CD1c-positive myeloid dendritic cell (primary cell): ENCODE results near the gene PTGS1.

Source experiments
- DNase-seq: peaks from one replicate; pipeline ENCODE4 v3.0.0-alpha.2; 2016; ENCODE audit errors: extremely low spot score

Gene PTGS1

DNA sequence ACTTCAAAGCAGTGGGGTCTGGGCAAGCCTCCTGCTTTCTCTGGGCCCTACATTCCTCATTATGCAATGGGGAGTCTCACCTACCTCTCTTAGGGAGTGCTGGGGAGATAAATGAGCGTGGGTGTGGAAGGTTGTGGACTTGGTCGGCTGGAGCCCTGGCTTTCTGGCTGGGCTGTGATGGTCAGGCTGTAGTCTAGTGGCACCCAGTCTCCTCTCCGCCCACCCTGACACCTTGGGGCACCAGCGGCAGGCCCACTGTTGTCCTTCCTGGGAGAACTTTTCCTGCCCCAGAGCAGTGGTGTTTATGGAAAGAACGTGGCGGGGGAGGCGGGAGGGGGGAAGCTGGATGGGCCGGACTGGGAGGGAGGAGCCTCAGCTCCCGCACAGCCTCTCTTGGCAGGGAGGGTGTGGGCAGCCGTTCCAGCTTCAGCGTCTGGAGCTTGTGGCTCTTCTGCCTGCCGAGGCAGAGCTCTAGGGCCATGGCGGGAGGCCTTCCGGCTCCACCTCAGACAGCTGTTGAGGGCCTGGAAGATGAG lies 4.1 kb downstream of the PTGS1 start:
- DNase-seq = peak; percentile 38

DNA sequence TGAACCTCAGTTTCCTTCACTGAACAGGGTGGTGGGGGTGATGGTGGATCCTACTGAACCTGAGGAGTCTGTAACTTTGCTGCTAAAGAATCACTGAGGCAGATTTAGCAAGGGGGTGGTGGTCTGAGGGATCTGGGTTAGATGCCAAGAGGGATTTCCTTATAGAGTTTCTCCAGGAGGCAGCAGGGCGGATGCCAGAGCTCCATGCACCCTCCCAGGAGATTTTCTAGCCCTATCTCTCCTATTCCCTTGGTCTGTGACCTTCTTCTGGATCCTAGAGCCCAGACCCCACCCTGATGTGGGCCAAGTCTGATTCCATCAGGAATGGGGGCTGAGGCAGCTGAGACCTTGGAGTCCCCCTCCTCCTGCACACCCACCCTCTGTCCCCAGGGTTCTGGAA lies 6.0 kb downstream of the PTGS1 start:
- DNase-seq = no peak

DNA sequence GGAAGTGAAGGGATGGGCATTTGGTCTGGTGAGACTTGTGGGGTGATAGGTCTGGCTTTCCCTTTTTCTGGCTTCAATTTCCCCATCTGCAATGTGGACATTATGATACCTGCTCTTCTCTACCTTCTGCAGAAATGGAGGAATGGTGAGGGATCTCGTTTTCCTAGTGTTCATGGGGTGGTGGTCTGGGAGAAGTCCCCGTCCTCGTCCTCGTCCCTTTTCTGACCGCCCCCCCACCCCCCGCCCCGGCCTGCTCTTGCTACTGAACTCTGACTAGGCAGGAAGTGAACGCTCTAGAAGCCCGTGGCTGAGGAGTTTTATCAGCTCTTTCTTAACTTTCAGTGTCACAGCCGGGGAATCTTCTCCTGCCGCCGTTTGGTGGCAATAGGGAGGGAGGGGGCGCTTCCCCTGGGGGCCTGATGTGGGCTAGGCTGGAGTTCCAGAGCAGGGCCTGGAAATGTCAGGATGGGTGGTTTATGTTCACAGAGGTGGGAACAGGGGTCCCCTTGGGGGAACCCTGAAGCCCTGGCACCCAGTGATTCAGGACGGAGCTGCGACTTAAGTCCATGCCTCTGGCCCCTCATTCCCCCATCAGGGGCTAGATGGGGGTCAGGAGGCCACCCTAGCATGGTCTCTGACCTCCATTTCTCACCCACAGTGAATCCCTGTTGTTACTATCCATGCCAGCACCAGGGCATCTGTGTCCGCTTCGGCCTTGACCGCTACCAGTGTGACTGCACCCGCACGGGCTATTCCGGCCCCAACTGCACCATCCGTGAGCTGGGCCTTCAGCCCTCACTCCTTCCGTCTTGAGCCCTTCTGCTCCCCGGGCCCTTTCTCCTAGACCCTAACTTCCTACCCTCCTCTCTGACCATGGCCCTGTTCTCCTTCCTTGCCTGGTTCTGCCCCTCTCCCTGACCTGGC lies 6.7 kb downstream of the PTGS1 start:
- DNase-seq = peak; percentile 17

DNA sequence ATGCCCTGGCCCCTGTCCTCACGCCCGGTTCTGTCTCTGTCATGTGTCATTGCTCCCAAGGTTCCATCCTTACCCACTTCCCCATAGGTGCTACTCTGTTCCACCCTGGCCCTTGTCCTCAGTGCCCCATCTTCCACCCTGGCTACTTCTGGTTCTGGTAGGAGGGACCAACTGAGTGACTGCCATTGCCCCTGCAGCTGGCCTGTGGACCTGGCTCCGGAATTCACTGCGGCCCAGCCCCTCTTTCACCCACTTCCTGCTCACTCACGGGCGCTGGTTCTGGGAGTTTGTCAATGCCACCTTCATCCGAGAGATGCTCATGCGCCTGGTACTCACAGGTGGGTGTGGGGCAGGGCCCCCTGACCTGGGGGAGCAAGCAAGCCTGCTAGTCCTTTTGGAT lies 7.4 kb downstream of the PTGS1 start:
- DNase-seq = no peak

DNA sequence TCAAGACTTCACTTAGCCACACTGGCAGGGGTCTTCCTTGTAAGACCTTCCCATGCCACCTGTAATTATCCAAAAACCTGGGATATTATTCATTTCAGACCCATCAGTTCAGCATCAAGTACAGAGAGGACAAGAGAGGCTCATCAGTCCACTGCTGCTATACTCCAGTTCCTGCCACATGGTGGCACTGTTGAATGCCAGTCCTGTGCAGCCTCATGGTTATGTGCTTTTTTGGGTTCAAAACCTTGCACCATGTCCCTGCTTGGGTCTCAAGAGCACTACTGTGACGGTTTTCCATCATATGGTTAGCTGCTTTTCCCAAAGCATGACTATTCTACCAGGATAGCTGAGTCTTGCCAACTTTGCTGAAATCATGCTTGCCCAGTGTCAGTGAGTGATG lies 8.5 kb downstream of the PTGS1 start:
- no peak for DNase-seq

DNA sequence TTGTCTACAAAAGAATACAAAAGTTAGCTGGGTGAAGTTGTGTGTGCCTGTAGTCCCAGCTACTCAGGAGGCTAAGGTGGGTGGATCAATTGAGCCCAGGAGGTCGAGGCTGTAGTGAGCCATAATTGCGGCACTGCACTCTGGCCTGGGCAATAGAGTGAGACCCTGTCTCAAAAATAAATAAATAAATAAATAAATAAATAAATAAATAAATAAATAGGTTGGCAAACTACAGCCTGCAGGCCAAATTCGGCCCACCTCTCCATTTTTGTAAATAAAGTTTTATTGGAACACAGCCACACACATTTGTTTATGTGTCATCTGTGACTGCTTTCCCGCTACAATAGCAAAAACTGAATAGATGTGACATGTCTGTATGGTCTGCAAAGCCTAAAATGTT lies 9.5 kb downstream of the PTGS1 start:
- DNase-seq = no peak

DNA sequence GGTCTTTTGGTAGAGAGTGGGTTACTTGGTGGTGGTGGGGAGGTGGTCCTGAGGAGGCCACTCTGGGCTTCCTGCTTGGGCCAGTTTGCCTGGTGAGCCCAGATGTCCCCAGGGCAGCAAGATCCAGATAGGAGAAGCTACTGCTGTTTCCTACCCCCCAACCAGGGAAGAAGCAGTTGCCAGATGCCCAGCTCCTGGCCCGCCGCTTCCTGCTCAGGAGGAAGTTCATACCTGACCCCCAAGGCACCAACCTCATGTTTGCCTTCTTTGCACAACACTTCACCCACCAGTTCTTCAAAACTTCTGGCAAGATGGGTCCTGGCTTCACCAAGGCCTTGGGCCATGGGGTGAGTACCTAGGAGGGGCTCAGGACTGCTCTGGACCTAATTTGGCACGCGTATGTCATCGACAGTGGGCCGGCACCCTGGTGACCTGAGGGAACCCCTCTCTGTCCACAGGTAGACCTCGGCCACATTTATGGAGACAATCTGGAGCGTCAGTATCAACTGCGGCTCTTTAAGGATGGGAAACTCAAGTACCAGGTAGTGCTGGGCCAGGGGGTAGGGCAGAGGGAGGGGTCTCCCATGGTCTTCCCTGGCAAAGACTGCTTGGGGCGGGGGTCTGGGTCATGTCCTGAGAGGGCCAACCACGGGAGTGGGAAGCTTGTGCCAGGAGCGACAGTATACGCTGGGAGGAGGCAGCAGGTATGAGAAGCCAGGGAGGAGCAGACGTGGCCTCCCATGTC lies 10.6 kb downstream of the PTGS1 start:
- no peak for DNase-seq

DNA sequence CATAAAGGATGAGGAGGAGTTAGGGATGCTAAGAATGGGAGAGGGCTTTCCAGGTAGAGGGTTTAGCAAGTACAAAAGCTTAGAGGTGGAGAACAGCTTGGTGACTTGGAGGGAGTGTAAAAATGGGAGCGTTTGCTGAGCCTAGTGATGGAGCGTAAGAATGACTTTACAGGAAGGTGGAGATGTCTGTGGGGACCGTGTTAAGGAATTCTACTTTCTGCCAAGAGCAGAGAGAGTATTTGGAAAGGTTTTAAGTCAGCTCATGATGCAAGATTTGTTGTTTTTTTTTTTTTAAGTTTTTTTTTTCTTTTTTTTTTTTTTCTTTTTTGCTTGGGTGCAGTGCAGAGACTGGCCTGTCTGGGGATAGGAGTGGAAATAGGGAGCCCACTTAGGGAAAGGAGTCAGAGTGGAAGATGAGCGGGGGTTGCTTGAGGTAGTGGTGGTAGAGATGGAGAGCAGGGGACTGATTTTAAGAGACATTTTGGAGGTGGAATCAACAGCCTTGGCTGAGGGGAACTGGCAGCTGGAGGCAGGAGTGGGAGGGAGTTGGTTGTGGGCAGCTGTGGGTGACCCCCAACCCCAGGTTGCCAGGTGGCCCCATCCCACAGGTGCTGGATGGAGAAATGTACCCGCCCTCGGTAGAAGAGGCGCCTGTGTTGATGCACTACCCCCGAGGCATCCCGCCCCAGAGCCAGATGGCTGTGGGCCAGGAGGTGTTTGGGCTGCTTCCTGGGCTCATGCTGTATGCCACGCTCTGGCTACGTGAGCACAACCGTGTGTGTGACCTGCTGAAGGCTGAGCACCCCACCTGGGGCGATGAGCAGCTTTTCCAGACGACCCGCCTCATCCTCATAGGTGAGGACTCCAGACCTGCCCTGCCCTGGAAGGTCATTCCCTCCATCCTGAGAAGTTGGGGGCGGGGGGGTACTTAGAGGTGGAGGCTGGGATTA lies 12.4 kb downstream of the PTGS1 start:
- DNase-seq = no peak

DNA sequence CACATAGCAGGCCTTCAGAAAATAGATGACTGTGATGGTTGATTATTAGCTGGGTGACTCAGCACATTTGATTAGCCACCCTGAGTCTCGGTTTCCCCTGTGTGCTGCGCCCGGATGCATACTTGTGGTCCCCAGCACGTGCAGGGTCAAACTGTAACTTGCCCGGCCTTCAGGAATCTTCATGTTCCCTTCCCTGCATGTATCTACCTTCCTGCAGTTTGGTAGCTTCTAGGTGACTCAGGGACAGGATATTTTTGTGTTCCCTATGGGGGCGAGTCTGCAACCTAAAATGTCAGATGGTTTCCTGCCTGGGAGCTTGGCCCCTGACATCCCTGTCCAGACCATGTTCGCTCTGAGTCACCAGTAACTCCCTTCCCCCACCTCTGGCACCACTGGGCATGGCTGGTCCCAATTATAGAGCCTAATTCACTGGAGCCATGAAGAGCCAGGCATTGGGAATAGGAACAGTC lies 13.2 kb downstream of the PTGS1 start:
- no peak for DNase-seq

DNA sequence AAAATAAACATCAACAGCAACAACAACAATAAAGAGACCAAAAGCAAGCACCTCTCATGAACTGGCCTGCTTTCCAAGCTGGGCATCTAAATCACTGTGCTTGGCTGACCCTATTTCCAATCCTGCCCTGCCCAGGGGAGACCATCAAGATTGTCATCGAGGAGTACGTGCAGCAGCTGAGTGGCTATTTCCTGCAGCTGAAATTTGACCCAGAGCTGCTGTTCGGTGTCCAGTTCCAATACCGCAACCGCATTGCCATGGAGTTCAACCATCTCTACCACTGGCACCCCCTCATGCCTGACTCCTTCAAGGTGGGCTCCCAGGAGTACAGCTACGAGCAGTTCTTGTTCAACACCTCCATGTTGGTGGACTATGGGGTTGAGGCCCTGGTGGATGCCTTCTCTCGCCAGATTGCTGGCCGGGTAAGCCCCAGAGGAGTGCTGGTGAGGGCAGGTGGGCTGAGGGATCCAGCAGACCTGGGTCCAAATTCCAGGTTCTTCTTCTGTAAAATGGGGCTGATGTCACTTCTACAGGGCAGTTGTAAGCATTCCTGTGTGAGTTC lies 15.6 kb downstream of the PTGS1 start:
- no peak for DNase-seq

DNA sequence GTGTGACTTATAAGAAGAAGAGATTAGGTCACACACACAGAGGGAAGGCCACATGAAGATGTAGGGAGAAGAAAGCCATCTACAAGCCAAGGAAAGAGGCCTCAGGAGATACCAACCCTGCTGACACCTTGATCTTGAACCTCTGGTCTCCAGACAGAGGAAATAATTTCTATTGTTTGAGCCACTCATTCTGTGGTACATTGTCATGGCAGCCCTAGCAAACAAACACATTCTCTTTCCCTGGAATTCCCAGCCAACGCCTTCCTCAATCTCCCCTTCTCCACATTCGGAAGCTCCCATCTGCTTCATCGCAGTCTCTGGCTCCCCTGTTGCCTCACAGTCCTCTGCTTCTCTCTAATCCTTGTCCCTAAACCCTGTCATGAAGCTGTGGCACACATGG lies 16.7 kb downstream of the PTGS1 start:
- no peak for DNase-seq

DNA sequence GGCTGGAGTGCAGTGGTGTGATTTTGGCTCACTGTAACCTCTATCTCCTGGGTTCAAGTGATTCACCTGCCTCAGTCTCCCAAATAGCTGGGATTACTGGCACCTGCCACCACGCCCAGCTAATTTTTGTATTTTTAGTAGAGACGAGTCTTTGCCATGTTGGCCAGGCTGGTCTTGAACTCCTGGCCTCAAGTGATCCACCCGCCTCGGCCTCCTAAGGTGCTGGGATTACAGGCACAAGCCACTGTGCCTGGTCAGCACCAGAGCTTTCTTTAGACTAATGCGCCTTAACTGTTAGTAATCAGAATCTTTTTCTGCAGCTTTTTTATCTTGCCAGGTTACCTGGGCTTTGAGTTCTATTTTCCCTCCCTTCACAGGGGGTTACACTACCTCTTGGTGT lies 18.4 kb downstream of the PTGS1 start:
- no peak for DNase-seq

DNA sequence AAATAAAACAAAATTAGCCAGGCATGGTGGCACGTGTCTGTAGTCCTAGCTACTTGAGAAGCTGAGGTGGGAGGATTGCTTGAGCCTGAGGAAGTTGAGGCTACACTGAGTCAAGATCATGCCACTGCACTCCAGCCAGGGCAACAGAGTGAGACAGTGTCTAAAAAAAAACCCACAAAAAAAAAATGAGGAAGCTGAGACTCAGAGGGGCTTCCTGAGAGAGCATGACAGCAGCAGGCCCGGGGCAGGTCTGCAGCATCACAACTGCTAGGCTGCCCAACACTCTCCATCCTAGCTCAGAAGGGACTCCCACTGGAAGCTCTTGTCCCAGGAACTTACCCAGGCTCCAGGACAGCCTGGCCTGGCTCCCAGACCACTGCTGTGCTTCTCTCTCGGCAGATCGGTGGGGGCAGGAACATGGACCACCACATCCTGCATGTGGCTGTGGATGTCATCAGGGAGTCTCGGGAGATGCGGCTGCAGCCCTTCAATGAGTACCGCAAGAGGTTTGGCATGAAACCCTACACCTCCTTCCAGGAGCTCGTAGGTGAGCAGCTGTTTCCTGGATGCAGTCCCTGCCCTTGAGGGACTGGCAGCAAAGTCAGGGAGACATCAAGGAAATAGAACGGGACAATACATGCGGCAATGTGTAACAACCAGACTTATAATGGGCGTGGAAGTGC lies 19.1 kb downstream of the PTGS1 start:
- DNase-seq = peak; percentile 75

DNA sequence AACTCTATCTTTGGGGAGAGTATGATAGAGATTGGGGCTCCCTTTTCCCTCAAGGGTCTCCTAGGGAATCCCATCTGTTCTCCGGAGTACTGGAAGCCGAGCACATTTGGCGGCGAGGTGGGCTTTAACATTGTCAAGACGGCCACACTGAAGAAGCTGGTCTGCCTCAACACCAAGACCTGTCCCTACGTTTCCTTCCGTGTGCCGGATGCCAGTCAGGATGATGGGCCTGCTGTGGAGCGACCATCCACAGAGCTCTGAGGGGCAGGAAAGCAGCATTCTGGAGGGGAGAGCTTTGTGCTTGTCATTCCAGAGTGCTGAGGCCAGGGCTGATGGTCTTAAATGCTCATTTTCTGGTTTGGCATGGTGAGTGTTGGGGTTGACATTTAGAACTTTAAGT lies 21.5 kb downstream of the PTGS1 start:
- no peak for DNase-seq

DNA sequence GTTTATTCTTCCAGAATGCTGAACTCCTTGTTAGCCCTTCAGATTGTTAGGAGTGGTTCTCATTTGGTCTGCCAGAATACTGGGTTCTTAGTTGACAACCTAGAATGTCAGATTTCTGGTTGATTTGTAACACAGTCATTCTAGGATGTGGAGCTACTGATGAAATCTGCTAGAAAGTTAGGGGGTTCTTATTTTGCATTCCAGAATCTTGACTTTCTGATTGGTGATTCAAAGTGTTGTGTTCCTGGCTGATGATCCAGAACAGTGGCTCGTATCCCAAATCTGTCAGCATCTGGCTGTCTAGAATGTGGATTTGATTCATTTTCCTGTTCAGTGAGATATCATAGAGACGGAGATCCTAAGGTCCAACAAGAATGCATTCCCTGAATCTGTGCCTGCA lies 21.9 kb downstream of the PTGS1 start:
- DNase-seq = no peak

DNA sequence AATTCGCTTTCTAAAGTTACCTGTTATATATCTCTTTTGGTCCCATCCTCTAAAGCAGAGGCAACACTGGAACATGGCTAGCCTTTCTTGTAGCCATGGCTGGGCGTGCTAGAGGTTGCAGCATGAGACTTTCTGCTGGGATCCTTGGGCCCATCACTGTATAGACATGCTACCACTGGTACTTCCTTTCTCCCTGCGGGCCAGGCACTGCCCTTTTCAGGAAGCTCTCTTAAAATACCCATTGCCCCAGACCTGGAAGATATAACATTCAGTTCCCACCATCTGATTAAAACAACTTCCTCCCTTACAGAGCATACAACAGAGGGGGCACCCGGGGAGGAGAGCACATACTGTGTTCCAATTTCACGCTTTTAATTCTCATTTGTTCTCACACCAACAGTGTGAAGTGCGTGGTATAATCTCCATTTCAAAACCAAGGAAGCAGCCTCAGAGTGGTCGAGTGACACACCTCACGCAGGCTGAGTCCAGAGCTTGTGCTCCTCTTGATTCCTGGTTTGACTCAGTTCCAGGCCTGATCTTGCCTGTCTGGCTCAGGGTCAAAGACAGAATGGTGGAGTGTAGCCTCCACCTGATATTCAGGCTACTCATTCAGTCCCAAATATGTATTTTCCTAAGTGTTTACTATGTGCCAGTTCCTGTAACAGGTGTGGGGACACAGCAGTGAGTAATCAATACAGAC lies 22.6 kb downstream of the PTGS1 start:
- DNase-seq = no peak

DNA sequence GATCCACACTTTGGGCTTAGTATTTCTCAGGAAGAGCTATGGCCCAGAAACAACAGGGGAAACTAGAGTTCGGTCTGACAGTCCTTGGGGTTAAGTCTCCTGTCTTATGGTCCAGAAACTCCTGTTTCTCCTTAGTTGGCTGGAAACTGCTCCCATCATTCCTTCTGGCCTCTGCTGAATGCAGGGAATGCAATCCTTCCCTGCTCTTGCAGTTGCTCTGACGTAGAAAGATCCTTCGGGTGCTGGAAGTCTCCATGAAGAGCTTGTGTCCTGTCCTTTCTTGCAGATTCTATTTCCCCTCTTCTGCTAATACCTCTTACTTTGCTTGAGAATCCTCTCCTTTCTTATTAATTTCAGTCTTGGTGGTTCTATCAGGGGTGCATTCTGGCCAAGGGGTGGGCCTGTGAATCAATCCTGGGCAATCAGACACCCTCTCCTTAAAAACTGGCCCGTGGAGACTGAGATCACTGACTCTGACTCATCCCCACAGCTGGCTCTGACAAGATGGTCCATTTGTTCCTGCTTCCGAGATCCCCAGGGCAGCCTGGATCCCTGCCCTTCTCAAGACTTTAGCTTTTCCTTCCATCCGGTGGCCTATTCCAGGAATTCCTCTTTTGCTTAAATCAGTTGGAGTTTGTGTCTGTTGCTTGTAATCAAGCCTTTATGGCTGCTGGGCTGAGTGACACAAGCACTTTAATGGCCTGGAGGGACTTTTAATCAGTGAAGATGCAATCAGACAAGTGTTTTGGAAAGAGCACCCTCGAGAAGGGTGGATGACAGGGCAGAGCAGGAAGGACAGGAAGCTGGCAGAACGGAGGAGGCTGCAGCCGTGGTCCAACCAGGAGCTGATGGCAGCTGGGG lies 23.7 kb downstream of the PTGS1 start:
- DNase-seq = no peak

DNA sequence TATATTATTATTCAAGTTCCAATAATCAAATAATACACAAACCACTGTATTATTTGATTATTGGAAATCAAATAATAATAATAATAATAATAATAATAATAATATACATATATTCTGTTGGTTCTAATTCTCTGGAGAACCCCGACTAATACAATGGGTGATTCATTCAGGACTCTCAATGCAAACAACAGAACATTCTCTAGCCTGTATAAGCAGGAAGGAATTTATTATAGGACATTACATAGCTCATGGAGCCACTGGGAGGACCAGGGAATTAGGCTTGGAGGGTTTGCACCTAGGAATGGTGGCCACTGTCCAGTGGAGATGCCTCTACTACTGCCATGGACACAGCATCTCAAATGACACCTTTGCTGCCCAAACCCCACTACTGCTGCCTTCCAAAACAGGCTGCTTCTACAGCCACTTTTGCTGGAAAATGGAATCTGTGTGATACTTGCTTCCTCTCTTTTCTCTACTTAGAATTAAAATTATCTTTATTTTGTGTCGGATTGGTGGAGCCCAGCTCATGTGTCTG lies 25.9 kb downstream of the PTGS1 start:
- DNase-seq = no peak

DNA sequence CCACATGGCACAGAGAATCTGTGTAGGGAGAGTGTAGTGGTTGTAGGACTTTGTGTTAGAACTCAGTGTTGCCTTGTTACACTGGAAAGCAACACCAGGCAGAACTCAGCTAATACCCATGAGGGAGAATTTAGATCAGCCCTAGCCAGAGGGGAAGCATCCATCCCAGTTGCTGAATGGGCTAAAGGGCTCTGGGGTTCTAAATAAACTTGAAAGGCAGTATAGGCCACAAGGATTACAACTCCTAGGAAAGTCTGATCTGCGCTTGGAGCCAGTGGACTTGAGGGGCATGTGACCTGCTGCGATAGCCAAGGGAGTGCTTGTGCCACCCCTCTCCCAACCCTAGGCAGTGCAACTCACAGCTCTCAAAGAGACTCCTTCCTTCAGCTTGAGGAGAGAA lies 26.9 kb downstream of the PTGS1 start:
- DNase-seq = no peak
